ENCODE measurements around the gene ZNF512. TPM values are rescaled to one million over a fixed set of nuclear protein-coding genes. Genes with fewer than 3 reads are reported as not detected.

Gene ZNF512
- total RNA-seq, 3 donors from 2014 or later, result 28.8 to 42.7 (median 39.7) TPM

DNA sequence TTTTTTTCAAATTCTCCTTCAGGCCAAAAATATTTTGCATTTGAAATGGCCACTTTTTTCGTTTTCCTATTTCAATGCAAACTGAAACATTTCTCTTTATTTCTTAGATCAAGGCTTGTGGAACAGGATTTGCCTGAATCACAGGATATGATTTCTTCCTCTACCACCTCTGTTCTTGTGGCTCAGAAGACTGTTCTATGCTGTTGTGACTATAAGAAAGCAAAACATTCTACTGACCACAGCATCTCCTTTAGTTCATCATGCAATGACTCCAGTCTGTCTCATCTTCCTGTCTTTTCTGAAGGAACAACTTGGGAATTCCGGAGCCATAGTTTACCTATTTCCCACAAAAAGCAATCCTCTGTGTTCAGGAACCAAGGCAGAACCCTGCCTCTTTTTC lies 16.2 kb upstream of the ZNF512 start:
- H3K4me3 ChIP-seq, result no peak overlapping the region
- no peaks in the 10 kb centered on the region for H3K9me3 ChIP-seq
- DNase-seq (ENCODE audit: low spot score in 2 of 2), result no peak
- H3K4me1 ChIP-seq, result no peaks in the 10 kb centered on the region
- TF ChIP-seq, protein P1, sequence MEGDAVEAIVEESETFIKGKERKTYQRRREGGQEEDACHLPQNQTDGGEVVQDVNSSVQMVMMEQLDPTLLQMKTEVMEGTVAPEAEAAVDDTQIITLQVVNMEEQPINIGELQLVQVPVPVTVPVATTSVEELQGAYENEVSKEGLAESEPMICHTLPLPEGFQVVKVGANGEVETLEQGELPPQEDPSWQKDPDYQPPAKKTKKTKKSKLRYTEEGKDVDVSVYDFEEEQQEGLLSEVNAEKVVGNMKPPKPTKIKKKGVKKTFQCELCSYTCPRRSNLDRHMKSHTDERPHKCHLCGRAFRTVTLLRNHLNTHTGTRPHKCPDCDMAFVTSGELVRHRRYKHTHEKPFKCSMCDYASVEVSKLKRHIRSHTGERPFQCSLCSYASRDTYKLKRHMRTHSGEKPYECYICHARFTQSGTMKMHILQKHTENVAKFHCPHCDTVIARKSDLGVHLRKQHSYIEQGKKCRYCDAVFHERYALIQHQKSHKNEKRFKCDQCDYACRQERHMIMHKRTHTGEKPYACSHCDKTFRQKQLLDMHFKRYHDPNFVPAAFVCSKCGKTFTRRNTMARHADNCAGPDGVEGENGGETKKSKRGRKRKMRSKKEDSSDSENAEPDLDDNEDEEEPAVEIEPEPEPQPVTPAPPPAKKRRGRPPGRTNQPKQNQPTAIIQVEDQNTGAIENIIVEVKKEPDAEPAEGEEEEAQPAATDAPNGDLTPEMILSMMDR (IDR thresholded peaks at IDR 0.05), result no peak
- TF ChIP-seq POLR2AphosphoS5 (IDR thresholded peaks at IDR 0.05), result no peak
- no peak for TF ChIP-seq POLR2A (IDR thresholded peaks at IDR 0.05)
- no peaks in the 10 kb centered on the region for H3K36me3 ChIP-seq
- H3K27me3 ChIP-seq, result no peaks in the 10 kb centered on the region
- intact Hi-C loops (cut with DNase I; ENCODE audit: low total_unique reads), result no loop called here
- no peak overlapping the region for H3K27ac ChIP-seq

DNA sequence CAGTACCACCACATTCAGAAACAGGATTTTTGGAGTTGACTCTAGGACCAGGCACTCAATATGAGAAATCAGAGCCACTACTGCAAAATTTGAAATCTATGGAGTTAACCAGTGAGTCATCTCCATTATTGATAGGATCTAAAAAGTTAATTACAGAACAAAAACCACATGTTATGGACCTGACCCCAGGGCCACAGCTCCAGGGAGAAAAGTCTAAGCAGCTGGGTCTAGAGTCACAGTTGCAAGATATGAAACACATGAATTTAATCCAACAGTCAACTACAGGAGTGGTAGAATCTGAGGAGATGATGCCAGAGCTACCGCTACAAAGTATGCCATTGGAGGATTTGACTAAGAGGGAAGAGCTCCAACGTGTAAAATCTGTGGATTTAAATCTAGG lies 13.4 kb upstream of the ZNF512 start:
- no peaks in the 10 kb centered on the region for H3K36me3 ChIP-seq
- peaks cover 0 to 17% of the 10 kb centered on the region in 2 donors for H3K9me3 ChIP-seq
- intact Hi-C loops (cut with DNase I; ENCODE audit: low total_unique reads), result no loop called here
- H3K27me3 ChIP-seq, result no peaks in the 10 kb centered on the region
- H3K4me3 ChIP-seq, result no peak overlapping the region
- no peak for DNase-seq (ENCODE audit: low spot score in 2 of 2)
- TF ChIP-seq, protein P1 (IDR thresholded peaks at IDR 0.05), result no peak
- no peak for TF ChIP-seq POLR2A (IDR thresholded peaks at IDR 0.05)
- no peak for TF ChIP-seq POLR2AphosphoS5 (IDR thresholded peaks at IDR 0.05)
- H3K4me1 ChIP-seq, result no peaks in the 10 kb centered on the region
- H3K27ac ChIP-seq, result no peak overlapping the region

DNA sequence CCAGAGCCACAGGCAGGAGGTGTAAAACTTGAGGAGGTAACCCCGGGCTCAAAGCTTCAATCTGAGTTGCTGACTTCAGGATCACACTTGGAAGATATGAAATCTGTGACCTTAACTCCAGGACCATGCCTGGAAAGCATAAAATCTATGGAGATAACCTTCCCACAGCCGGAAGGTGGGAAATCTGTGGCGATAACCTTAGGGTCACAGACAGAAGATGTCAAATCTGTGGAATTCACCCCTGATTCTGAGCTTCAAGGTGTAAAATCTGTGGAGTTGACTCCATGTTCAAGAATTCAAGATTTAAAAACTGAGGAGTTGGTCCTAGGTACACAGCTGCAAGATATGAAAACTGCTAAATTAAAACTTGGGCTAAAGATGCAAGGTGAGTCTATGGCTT lies 11.6 kb upstream of the ZNF512 start:
- H3K27me3 ChIP-seq, result no peaks in the 10 kb centered on the region
- no peaks in the 10 kb centered on the region for H3K4me1 ChIP-seq
- TF ChIP-seq, protein P1 (IDR thresholded peaks at IDR 0.05), result no peak
- no peaks in the 10 kb centered on the region for H3K36me3 ChIP-seq
- peaks cover under 1 to 33% of the 10 kb centered on the region in 2 donors for H3K9me3 ChIP-seq
- no peak for DNase-seq (ENCODE audit: low spot score in 2 of 2)
- no peak overlapping the region for H3K4me3 ChIP-seq
- H3K27ac ChIP-seq, result no peak overlapping the region
- intact Hi-C loops (cut with DNase I; ENCODE audit: low total_unique reads), result no loop called here

DNA sequence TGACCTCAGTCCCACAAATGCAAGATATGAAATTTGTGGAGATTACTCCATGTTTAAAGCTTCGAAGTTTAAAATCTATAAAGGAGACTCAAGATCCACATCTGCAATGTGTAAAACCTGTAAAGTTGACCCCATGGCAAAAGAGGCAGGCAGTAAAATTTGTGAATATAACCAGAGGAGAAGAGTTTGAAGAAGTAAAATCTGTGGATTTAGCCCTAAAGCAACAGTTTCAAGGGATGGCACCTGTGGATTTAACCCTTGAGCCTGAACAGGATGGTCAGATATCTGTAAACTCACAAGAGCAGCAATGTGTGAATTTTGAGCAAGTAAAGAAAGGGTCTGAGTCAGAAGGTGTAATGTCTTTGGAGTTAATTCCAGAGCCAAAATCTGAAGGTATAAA lies 11.2 kb upstream of the ZNF512 start:
- DNase-seq (ENCODE audit: low spot score in 2 of 2), result no peak
- no peak overlapping the region for H3K27ac ChIP-seq
- H3K36me3 ChIP-seq, result no peaks in the 10 kb centered on the region
- peaks cover 5 to 38% of the 10 kb centered on the region in 2 donors for H3K9me3 ChIP-seq
- no peaks in the 10 kb centered on the region for H3K27me3 ChIP-seq
- no peak for TF ChIP-seq POLR2A (IDR thresholded peaks at IDR 0.05)
- TF ChIP-seq, protein P1 (IDR thresholded peaks at IDR 0.05), result no peak
- no peak for TF ChIP-seq POLR2AphosphoS5 (IDR thresholded peaks at IDR 0.05)
- no peak overlapping the region for H3K4me3 ChIP-seq
- H3K4me1 ChIP-seq, result no peaks in the 10 kb centered on the region
- intact Hi-C loops (cut with DNase I; ENCODE audit: low total_unique reads), result no loop called here

DNA sequence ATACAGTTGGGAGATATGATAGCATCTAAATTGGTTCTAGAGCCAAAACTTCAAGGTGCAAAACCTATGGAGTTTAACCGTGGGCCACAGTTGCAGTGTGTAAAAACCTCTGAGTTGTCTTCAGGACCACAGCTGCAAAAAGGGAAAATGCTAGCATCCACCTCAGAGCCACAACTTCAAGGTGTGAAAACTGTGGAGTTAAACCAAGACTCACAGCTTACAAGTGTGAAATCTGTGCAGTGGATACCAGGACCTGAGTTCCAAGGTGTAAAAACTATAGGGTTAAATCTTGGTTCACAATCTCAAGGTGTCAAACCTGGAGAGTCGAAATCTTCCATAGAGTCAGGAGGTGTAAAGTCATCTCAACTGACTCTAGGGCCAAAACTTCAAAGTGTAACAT lies 10.4 kb upstream of the ZNF512 start:
- Histone ChIP-seq H3K36me3 (no peaks in the 10 kb centered on the region), H3K4me3 (no peak overlapping the region), H3K27ac (no peak overlapping the region), H3K27me3 (no peaks in the 10 kb centered on the region), H3K4me1 (no peaks in the 10 kb centered on the region), H3K9me3 (peaks cover 13 to 45% of the 10 kb centered on the region in 2 donors)
- intact Hi-C loops (cut with DNase I; ENCODE audit: low total_unique reads), result no loop called here
- TF ChIP-seq, protein P1 (IDR thresholded peaks at IDR 0.05), result no peak
- TF ChIP-seq POLR2AphosphoS5 (IDR thresholded peaks at IDR 0.05), result no peak
- TF ChIP-seq POLR2A (IDR thresholded peaks at IDR 0.05), result no peak
- DNase-seq (ENCODE audit: low spot score in 2 of 2), result no peak
